Fibroblast of lung (primary cell): ENCODE measurements around the gene PHLDA1. TPM values are rescaled to one million over a fixed set of nuclear protein-coding genes. Genes with fewer than 3 reads are reported as not detected.

ENCODE experiments used
- DNase-seq, 2 donors: peaks; one replicate each; pipeline versions ENCODE4 v3.0.0 to v3.0.0-alpha.2; 2010; ENCODE audit warnings: low read depth in 2 of 2
- H2AFZ ChIP-seq: 2 replicates; pipeline ENCODE4 v1.5.1; 2012; ENCODE audit warnings: low read length, control low read depth, inconsistent platforms
- H3K27ac ChIP-seq: 2 replicates; pipeline ENCODE4 v1.5.1; 2011; ENCODE audit warnings: low read length, control low read depth; ENCODE audit not compliant: insufficient read depth
- H3K27me3 ChIP-seq: 2 replicates; pipeline ENCODE4 v1.5.1; 2011; ENCODE audit warnings: mild to moderate bottlenecking, low read length; ENCODE audit not compliant: control insufficient read depth, insufficient read depth
- H3K36me3 ChIP-seq: 2 replicates; pipeline ENCODE4 v1.5.1; 2011; ENCODE audit warnings: low read length; ENCODE audit not compliant: control insufficient read depth, insufficient read depth
- H3K4me1 ChIP-seq: 2 replicates; pipeline ENCODE4 v1.5.1; 2011; ENCODE audit warnings: low read length; ENCODE audit not compliant: control insufficient read depth, insufficient read depth; ENCODE audit errors: extremely low read depth
- H3K4me2 ChIP-seq: 2 replicates; pipeline ENCODE4 v1.5.1; 2011; ENCODE audit warnings: low read length, control low read depth; ENCODE audit not compliant: insufficient read depth; ENCODE audit errors: extremely low read depth
- H3K4me3 ChIP-seq, 4 experiments: fragments of 200-600 bp in 1 of 4; sonication (generic) in 1 of 4; replicated peaks in 1 of 4; 2 replicates each; pipeline ENCODE4 v1.5.1; 2011 to 2016; ENCODE audit warnings: low read length in 4 of 4, low read depth in 3 of 4, mild to moderate bottlenecking in 3 of 4, control low read depth in 2 of 4, inconsistent platforms in 1 of 4, mixed read lengths in 1 of 4; ENCODE audit not compliant: insufficient read depth in 1 of 4; ENCODE audit errors: control extremely low read depth in 1 of 4
- H3K79me2 ChIP-seq: 2 replicates; pipeline ENCODE4 v1.5.1; 2012; ENCODE audit warnings: mild to moderate bottlenecking, low read length, inconsistent platforms; ENCODE audit not compliant: control insufficient read depth, insufficient read depth
- H3K9ac ChIP-seq: 2 replicates; pipeline ENCODE4 v1.5.1; 2011; ENCODE audit warnings: mild to moderate bottlenecking, low read length, control low read depth; ENCODE audit not compliant: insufficient read depth
- H3K9me3 ChIP-seq: 2 replicates; pipeline ENCODE4 v1.5.1; 2012; ENCODE audit warnings: low read depth, low read length; ENCODE audit not compliant: control insufficient read depth, insufficient read depth
- H4K20me1 ChIP-seq: 2 replicates; pipeline ENCODE4 v1.5.1; 2011; ENCODE audit warnings: low read length; ENCODE audit not compliant: control insufficient read depth, insufficient read depth; ENCODE audit errors: extremely low read depth
- EZH2 ChIP-seq: IDR thresholded peaks from 2 replicates; pipeline ENCODE4 v1.5.1; 2012; ENCODE audit warnings: low read length, control low read depth, mild to moderate bottlenecking; ENCODE audit errors: missing control alignments
- polyA plus RNA-seq, 2 donors: library from polyadenylated mRNA; depleted of rRNA in 1 of 2; stranded (reverse) in 1 of 2; unstranded in 1 of 2; fragments of >200 nt; gene quantifications; 2 replicates each; pipeline ENCODE4 v1.2.1, GENCODE V29; 2011 to 2012; ENCODE audit warnings: missing spikeins in 1 of 2
- total RNA-seq: library from RNA; depleted of rRNA; stranded (reverse); fragments of >200 nt; gene quantifications from 2 replicates; pipeline ENCODE4 v1.2.1, GENCODE V29; 2014
- TF ChIP-seq, protein P1 (sequence below), 2 donors: IDR thresholded peaks in 1 of 2; conservative IDR thresholded peaks in 1 of 2; 1 replicate in 1 of 2; 2 replicates in 1 of 2; pipeline ENCODE4 v1.5.1; 2011 to 2012; ENCODE audit warnings: low read length in 2 of 2, control low read depth in 1 of 2, inconsistent platforms in 1 of 2, low read depth in 1 of 2, mild to moderate bottlenecking in 1 of 2

The PHLDA1 gene
- total and polyA plus RNA-seq, 2 donors (not counting 1 experiment from before 2014, with no cell fraction given): 48.1 to 252 TPM

DNA sequence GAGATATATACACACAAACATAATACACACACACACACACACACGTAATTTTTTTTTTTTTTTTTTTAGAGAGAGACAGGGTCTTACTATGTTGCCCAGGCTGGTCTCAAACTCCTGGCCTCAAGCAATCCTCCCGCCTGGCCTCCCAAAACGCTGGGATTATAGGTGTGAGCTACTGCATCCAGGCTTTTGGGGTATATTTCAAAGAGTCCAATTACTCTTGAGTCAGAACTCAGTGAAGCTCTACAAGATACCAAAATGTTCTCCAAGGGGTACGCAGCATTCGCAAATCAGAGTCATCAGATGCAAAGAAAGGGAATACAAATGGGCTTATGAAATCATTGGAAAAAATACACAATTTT lies 54.0 kb downstream of the PHLDA1 start:
- no peaks in the 10 kb centered on the region for H3K36me3 ChIP-seq
- H3K27ac ChIP-seq: peak overlapping the region; percentile 98
- H3K9ac ChIP-seq: peak overlapping the region; percentile 21
- H4K20me1 ChIP-seq: no peaks in the 10 kb centered on the region
- H3K4me3 ChIP-seq: no peak overlapping the region
- no peaks in the 10 kb centered on the region for H3K9me3 ChIP-seq
- no peak for TF ChIP-seq EZH2
- TF ChIP-seq, protein P1, sequence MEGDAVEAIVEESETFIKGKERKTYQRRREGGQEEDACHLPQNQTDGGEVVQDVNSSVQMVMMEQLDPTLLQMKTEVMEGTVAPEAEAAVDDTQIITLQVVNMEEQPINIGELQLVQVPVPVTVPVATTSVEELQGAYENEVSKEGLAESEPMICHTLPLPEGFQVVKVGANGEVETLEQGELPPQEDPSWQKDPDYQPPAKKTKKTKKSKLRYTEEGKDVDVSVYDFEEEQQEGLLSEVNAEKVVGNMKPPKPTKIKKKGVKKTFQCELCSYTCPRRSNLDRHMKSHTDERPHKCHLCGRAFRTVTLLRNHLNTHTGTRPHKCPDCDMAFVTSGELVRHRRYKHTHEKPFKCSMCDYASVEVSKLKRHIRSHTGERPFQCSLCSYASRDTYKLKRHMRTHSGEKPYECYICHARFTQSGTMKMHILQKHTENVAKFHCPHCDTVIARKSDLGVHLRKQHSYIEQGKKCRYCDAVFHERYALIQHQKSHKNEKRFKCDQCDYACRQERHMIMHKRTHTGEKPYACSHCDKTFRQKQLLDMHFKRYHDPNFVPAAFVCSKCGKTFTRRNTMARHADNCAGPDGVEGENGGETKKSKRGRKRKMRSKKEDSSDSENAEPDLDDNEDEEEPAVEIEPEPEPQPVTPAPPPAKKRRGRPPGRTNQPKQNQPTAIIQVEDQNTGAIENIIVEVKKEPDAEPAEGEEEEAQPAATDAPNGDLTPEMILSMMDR (conservative IDR thresholded peaks at IDR 0.05 in 1 of 2, IDR thresholded peaks at IDR 0.05 in 1 of 2; ENCODE audit: low read depth in 1 of 2, low read length in 2 of 2): no peak
- H3K4me1 ChIP-seq: peaks cover 34% of the 10 kb centered on the region
- no peaks in the 10 kb centered on the region for H3K79me2 ChIP-seq
- DNase-seq: no peak
- peak overlapping the region; percentile 61 for H3K4me2 ChIP-seq
- no peaks in the 10 kb centered on the region for H3K27me3 ChIP-seq
- no peak overlapping the region for H2AFZ ChIP-seq

DNA sequence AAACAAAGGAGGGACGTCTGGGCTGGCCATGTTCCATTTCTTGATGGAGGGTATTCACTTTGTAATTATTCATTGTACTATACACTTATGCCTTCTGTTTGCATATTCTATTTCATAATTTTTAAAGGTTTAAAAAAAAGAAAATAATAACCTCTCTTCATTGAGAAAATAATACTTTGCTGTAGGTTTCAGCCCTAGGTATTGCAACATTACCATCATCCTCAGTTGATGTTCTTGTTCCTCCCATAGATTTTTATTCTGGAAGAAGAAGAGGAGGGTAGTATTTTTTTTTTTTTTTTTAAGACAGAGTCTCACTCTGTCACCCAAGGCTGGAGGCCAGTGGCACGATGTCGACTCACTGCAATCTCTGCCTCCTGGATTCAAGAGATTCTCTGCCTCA lies 54.7 kb downstream of the PHLDA1 start:
- Histone ChIP-seq H3K4me1 (peaks cover 32% of the 10 kb centered on the region), H3K4me3 (no peak overlapping the region), H3K27me3 (no peaks in the 10 kb centered on the region), H3K79me2 (no peaks in the 10 kb centered on the region), H4K20me1 (no peaks in the 10 kb centered on the region), H3K36me3 (no peaks in the 10 kb centered on the region), H3K9me3 (no peaks in the 10 kb centered on the region), H3K27ac (peak overlapping the region; percentile 98), H3K4me2 (no peak overlapping the region), H2AFZ (no peak overlapping the region), H3K9ac (no peak overlapping the region)
- DNase-seq: no peak
- TF ChIP-seq EZH2: no peak
- TF ChIP-seq, protein P1 (conservative IDR thresholded peaks at IDR 0.05 in 1 of 2, IDR thresholded peaks at IDR 0.05 in 1 of 2; ENCODE audit: low read depth in 1 of 2, low read length in 2 of 2): no peak

DNA sequence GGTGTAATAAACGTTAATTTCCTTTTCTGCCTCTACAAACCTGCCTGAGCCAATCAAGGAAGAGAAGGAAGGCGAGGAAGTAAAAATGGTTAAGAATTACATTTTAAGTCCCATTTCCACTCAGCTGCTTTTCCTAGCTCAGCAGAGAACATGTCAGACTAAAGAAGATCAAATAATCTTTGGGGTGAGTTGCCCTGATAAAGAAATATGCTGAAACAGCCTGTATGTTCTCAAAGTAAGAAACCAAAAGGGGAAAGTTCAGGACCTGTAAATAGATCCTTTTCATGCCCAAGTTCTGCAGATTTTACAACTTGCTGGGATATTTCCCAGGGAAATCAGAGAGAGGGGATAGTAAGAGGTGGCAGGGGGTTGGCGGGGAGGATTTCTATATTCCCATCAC lies 55.5 kb downstream of the PHLDA1 start:
- H3K79me2 ChIP-seq: no peaks in the 10 kb centered on the region
- no peak for DNase-seq

More for the DNA sequence above, 55.5 kb downstream of the PHLDA1 start:
- TF ChIP-seq EZH2: no peak
- TF ChIP-seq, protein P1 (conservative IDR thresholded peaks at IDR 0.05 in 1 of 2, IDR thresholded peaks at IDR 0.05 in 1 of 2; ENCODE audit: low read depth in 1 of 2, low read length in 2 of 2): no peak
- H3K36me3 ChIP-seq: no peaks in the 10 kb centered on the region
- no peaks in the 10 kb centered on the region for H3K9me3 ChIP-seq
- peak overlapping the region; percentile 31 for H2AFZ ChIP-seq
- no peak overlapping the region for H3K9ac ChIP-seq
- peaks cover 30% of the 10 kb centered on the region for H3K4me1 ChIP-seq
- no peak overlapping the region for H3K4me2 ChIP-seq
- no peaks in the 10 kb centered on the region for H3K27me3 ChIP-seq
- no peaks in the 10 kb centered on the region for H4K20me1 ChIP-seq
- H3K27ac ChIP-seq: peak overlapping the region; percentile 98
- no peak overlapping the region for H3K4me3 ChIP-seq
